Osteoblast (primary cell): Measurements from ENCODE around the gene EYS. TPM values are rescaled to one million over a fixed set of nuclear protein-coding genes. Genes with fewer than 3 reads are reported as not detected.

Experiments used
- DNase-seq: peaks from one replicate; pipeline ENCODE4 v3.0.0; 2011; ENCODE audit warnings: low spot score, mixed read lengths; ENCODE audit not compliant: insufficient read length; ENCODE audit errors: missing footprints
- H2AFZ ChIP-seq: 2 replicates; pipeline ENCODE4 v1.6.0; 2011; ENCODE audit warnings: mild to moderate bottlenecking, low read length
- H3K27ac ChIP-seq: 2 replicates; pipeline ENCODE4 v1.5.1; 2011; ENCODE audit warnings: mild to moderate bottlenecking, low read depth, low read length, moderate library complexity
- H3K27me3 ChIP-seq: 2 replicates; pipeline ENCODE4 v1.6.0; 2012; ENCODE audit warnings: mild to moderate bottlenecking, control low read depth, inconsistent platforms, low read length, moderate library complexity; ENCODE audit not compliant: insufficient read depth
- H3K36me3 ChIP-seq: 2 replicates; pipeline ENCODE4 v1.5.1; 2011; ENCODE audit warnings: mild to moderate bottlenecking, low read length, control low read depth, moderate library complexity; ENCODE audit not compliant: insufficient read depth
- H3K4me1 ChIP-seq: 2 replicates; pipeline ENCODE4 v1.5.1; 2011; ENCODE audit warnings: mild to moderate bottlenecking, low read length, control low read depth, moderate library complexity; ENCODE audit not compliant: insufficient read depth
- H3K4me2 ChIP-seq: 2 replicates; pipeline ENCODE4 v1.6.0; 2011; ENCODE audit warnings: mild to moderate bottlenecking, low read length; ENCODE audit not compliant: insufficient read depth
- H3K4me3 ChIP-seq: fragments of 200-600 bp; sonication (generic); 3 replicates; pipeline ENCODE4 v1.5.1; 2012; ENCODE audit warnings: mild to moderate bottlenecking, low read length, inconsistent platforms; ENCODE audit not compliant: insufficient read depth
- H3K79me2 ChIP-seq: 2 replicates; pipeline ENCODE4 v1.6.0; 2012; ENCODE audit warnings: mild to moderate bottlenecking, low read length, control low read depth, inconsistent platforms; ENCODE audit not compliant: insufficient read depth
- H3K9me3 ChIP-seq: 2 replicates; pipeline ENCODE4 v1.5.1; 2011; ENCODE audit warnings: low read depth, low read length, control low read depth
- H4K20me1 ChIP-seq: 2 replicates; pipeline ENCODE4 v1.6.0; 2012; ENCODE audit warnings: mild to moderate bottlenecking, low read length, control low read depth; ENCODE audit not compliant: insufficient read depth
- total RNA-seq: library from RNA; depleted of rRNA; stranded (reverse); fragments of >200 nt; gene quantifications from 2 replicates; pipeline ENCODE4 v1.2.3, GENCODE V29; 2012
- TF ChIP-seq, protein P1 (sequence below): IDR thresholded peaks from 2 replicates; pipeline ENCODE4 v1.5.1; 2011; ENCODE audit warnings: mild to moderate bottlenecking, low read depth, low read length, moderate library complexity; ENCODE audit errors: extremely low read depth

Gene EYS
- total RNA-seq, 1 donor = under 0.01 TPM

- no peak for DNase-seq
- no peak overlapping the region for H3K27ac ChIP-seq
- no peaks in the 10 kb centered on the region for H3K36me3 ChIP-seq
- H3K4me3 ChIP-seq = no peak overlapping the region
- no peak overlapping the region for H3K4me2 ChIP-seq
- no peaks in the 10 kb centered on the region for H3K79me2 ChIP-seq
- H3K9me3 ChIP-seq = no peaks in the 10 kb centered on the region
- H3K4me1 ChIP-seq = no peaks in the 10 kb centered on the region
- no peaks in the 10 kb centered on the region for H3K27me3 ChIP-seq
- H2AFZ ChIP-seq = no peak overlapping the region
- TF ChIP-seq, protein P1, sequence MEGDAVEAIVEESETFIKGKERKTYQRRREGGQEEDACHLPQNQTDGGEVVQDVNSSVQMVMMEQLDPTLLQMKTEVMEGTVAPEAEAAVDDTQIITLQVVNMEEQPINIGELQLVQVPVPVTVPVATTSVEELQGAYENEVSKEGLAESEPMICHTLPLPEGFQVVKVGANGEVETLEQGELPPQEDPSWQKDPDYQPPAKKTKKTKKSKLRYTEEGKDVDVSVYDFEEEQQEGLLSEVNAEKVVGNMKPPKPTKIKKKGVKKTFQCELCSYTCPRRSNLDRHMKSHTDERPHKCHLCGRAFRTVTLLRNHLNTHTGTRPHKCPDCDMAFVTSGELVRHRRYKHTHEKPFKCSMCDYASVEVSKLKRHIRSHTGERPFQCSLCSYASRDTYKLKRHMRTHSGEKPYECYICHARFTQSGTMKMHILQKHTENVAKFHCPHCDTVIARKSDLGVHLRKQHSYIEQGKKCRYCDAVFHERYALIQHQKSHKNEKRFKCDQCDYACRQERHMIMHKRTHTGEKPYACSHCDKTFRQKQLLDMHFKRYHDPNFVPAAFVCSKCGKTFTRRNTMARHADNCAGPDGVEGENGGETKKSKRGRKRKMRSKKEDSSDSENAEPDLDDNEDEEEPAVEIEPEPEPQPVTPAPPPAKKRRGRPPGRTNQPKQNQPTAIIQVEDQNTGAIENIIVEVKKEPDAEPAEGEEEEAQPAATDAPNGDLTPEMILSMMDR = no peak
- H4K20me1 ChIP-seq = no peaks in the 10 kb centered on the region
These were observed 257.1 kb downstream of the EYS start for GRCh38 chr6:65449926-65450325.

GRCh38 chr6:65448866-65449265, 258.2 kb downstream of the EYS start:
- no peak overlapping the region for H3K4me2 ChIP-seq
- no peaks in the 10 kb centered on the region for H3K4me1 ChIP-seq
- no peaks in the 10 kb centered on the region for H3K9me3 ChIP-seq
- no peak overlapping the region for H3K4me3 ChIP-seq
- H3K27ac ChIP-seq = no peak overlapping the region
- no peaks in the 10 kb centered on the region for H3K27me3 ChIP-seq
- TF ChIP-seq, protein P1 = no peak
- H3K79me2 ChIP-seq = no peaks in the 10 kb centered on the region
- DNase-seq = no peak
- H4K20me1 ChIP-seq = no peaks in the 10 kb centered on the region
- H2AFZ ChIP-seq = no peak overlapping the region
- H3K36me3 ChIP-seq = no peaks in the 10 kb centered on the region

DNA sequence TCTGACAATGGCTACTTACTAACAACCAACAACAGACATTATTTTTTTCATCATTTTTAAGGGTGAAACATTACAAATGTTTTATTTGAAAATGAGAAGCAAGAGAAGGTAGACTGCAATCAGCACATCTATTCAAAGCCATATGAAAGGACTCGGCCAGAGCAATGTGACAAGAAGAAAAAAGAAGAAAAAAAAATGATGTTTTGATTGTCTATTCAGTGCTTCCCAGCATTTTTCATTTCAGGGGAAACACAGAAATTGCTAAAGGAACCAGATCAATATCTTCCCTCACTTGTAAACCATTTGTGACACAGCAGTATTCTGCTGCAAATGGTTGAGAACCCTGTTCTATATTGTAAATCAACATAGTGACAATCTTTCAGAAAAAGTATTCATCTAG, 270.7 kb downstream of the EYS start:
- no peak for DNase-seq
- no peaks in the 10 kb centered on the region for H3K9me3 ChIP-seq
- no peak overlapping the region for H3K4me2 ChIP-seq
- H3K27me3 ChIP-seq = no peaks in the 10 kb centered on the region
- no peaks in the 10 kb centered on the region for H3K4me1 ChIP-seq
- H4K20me1 ChIP-seq = no peaks in the 10 kb centered on the region
- no peak overlapping the region for H3K27ac ChIP-seq
- no peak overlapping the region for H3K4me3 ChIP-seq
- H2AFZ ChIP-seq = no peak overlapping the region
- H3K36me3 ChIP-seq = no peaks in the 10 kb centered on the region
- TF ChIP-seq, protein P1 = no peak
- H3K79me2 ChIP-seq = no peaks in the 10 kb centered on the region

- H2AFZ ChIP-seq = no peak overlapping the region
- DNase-seq = no peak
- H3K27me3 ChIP-seq = no peaks in the 10 kb centered on the region
- no peaks in the 10 kb centered on the region for H3K36me3 ChIP-seq
- H3K4me2 ChIP-seq = no peak overlapping the region
- no peaks in the 10 kb centered on the region for H3K9me3 ChIP-seq
- no peaks in the 10 kb centered on the region for H3K4me1 ChIP-seq
- H3K4me3 ChIP-seq = no peak overlapping the region
- H3K79me2 ChIP-seq = no peaks in the 10 kb centered on the region
- H3K27ac ChIP-seq = no peak overlapping the region
- TF ChIP-seq, protein P1 = no peak
- H4K20me1 ChIP-seq = no peaks in the 10 kb centered on the region
These were observed 290.4 kb downstream of the EYS start for GRCh38 chr6:65416621-65417020.
